ENCODE data around the gene PSMD9.
A peak's percentile ranks its signal among the peaks of the same experiment; 100 is the strongest.

DNA sequence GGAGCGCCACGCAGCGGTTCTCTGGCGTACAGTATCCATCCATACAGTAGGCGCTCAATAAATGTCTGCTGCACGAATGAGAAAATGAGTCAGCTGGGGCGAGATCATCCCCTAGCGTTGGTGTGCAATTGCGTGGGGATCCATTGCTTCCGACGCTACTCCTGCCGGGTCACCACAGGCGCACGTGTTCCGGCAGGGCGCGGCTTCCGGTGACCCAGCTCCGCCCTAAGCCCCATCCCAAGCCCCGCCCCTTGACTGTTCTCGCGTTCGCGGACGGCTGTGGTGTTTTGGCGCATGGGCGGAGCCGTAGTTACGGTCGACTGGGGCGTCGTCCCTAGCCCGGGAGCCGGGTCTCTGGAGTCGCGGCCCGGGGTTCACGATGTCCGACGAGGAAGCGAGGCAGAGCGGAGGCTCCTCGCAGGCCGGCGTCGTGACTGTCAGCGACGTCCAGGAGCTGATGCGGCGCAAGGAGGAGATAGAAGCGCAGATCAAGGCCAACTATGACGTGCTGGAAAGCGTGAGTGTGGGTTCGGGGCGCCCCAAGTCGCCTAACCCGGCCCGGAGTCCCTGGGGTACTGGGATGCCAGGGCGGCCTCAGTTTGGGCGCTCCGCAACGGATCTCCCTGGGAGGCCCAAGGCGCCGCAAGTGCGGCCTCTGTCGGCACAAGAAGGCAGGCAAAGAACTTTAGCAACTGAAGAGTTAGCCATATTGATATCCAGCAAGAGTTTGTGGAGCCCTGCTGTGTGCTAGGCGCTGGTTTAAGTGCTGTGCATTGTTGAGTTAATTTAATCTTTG lies at the start of gene PSMD9:
- TF ChIP-seq TEAD4 (IDR thresholded peaks at IDR 0.05) (no peak), TAF1 (IDR thresholded peaks at IDR 0.05; ENCODE audit: low read depth) (peak; percentile 85), RAD21 (IDR thresholded peaks at IDR 0.05; ENCODE audit: low read depth) (peak; percentile 64), EP300 (IDR thresholded peaks at IDR 0.05; ENCODE audit: borderline replicate concordance) (peak; percentile 24; the same call in 1 of the 2 replicates), NFIC (IDR thresholded peaks at IDR 0.05) (no peak; the same call in 1 of the 2 replicates), CEBPB (IDR thresholded peaks at IDR 0.05) (no peak)
- TF ChIP-seq, protein P1, sequence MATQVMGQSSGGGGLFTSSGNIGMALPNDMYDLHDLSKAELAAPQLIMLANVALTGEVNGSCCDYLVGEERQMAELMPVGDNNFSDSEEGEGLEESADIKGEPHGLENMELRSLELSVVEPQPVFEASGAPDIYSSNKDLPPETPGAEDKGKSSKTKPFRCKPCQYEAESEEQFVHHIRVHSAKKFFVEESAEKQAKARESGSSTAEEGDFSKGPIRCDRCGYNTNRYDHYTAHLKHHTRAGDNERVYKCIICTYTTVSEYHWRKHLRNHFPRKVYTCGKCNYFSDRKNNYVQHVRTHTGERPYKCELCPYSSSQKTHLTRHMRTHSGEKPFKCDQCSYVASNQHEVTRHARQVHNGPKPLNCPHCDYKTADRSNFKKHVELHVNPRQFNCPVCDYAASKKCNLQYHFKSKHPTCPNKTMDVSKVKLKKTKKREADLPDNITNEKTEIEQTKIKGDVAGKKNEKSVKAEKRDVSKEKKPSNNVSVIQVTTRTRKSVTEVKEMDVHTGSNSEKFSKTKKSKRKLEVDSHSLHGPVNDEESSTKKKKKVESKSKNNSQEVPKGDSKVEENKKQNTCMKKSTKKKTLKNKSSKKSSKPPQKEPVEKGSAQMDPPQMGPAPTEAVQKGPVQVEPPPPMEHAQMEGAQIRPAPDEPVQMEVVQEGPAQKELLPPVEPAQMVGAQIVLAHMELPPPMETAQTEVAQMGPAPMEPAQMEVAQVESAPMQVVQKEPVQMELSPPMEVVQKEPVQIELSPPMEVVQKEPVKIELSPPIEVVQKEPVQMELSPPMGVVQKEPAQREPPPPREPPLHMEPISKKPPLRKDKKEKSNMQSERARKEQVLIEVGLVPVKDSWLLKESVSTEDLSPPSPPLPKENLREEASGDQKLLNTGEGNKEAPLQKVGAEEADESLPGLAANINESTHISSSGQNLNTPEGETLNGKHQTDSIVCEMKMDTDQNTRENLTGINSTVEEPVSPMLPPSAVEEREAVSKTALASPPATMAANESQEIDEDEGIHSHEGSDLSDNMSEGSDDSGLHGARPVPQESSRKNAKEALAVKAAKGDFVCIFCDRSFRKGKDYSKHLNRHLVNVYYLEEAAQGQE (IDR thresholded peaks at IDR 0.05; ENCODE audit: low read depth), result no peak
- TF ChIP-seq, protein P2, sequence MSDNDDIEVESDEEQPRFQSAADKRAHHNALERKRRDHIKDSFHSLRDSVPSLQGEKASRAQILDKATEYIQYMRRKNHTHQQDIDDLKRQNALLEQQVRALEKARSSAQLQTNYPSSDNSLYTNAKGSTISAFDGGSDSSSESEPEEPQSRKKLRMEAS (IDR thresholded peaks at IDR 0.05), result peak; percentile 99
